SU-DHL-6 (cell line): ENCODE measurements around the gene C6orf89.

Experiments
- EZH2phosphoT487 ChIP-seq: fragments of 200-600 bp; sonication (generic), shearing (Covaris generic); conservative IDR thresholded peaks from 2 replicates; pipeline ENCODE4 v1.6.1; 2018; ENCODE audit warnings: mild to moderate bottlenecking, antibody characterized with exemption, low read length, moderate library complexity, mixed read lengths
- TF ChIP-seq, protein P1 (sequence below): fragments of 200-600 bp; sonication (generic); IDR thresholded peaks from one replicate; pipeline ENCODE4 v1.5.1; 2017; ENCODE audit warnings: antibody characterized with exemption, mild to moderate bottlenecking, low read length, moderate library complexity; ENCODE audit not compliant: insufficient read depth, poor library complexity, severe bottlenecking

- TF ChIP-seq, protein P1, sequence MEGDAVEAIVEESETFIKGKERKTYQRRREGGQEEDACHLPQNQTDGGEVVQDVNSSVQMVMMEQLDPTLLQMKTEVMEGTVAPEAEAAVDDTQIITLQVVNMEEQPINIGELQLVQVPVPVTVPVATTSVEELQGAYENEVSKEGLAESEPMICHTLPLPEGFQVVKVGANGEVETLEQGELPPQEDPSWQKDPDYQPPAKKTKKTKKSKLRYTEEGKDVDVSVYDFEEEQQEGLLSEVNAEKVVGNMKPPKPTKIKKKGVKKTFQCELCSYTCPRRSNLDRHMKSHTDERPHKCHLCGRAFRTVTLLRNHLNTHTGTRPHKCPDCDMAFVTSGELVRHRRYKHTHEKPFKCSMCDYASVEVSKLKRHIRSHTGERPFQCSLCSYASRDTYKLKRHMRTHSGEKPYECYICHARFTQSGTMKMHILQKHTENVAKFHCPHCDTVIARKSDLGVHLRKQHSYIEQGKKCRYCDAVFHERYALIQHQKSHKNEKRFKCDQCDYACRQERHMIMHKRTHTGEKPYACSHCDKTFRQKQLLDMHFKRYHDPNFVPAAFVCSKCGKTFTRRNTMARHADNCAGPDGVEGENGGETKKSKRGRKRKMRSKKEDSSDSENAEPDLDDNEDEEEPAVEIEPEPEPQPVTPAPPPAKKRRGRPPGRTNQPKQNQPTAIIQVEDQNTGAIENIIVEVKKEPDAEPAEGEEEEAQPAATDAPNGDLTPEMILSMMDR: no peak
- no peak for TF ChIP-seq EZH2phosphoT487
Observed at GRCh38 chr6:36888115-36888643, 2.4 kb downstream of the C6orf89 start.
